Astrocyte of the spinal cord (primary cell): Measurements from ENCODE around the gene METTL24.
A peak's percentile ranks its signal among the peaks of the same experiment; 100 is the strongest.

Experiments
- DNase-seq: peaks from one replicate; pipeline ENCODE4 v3.0.0; 2011; ENCODE audit warnings: low read depth, low spot score
- H3K4me3 ChIP-seq: 2 replicates; pipeline ENCODE4 v1.5.1; 2011; ENCODE audit warnings: low read depth, mild to moderate bottlenecking, low read length, moderate library complexity
- CTCF ChIP-seq: IDR thresholded peaks from 2 replicates; pipeline ENCODE4 v1.5.1; 2012; ENCODE audit warnings: low read depth, mild to moderate bottlenecking, low read length, inconsistent platforms
- in situ Hi-C: cut with HindIII; loops from 2 replicates; pipeline ENCODE4 v1.10.0; 2017; ENCODE audit warnings: low sequenced_read_pairs

METTL24 gene

DNA sequence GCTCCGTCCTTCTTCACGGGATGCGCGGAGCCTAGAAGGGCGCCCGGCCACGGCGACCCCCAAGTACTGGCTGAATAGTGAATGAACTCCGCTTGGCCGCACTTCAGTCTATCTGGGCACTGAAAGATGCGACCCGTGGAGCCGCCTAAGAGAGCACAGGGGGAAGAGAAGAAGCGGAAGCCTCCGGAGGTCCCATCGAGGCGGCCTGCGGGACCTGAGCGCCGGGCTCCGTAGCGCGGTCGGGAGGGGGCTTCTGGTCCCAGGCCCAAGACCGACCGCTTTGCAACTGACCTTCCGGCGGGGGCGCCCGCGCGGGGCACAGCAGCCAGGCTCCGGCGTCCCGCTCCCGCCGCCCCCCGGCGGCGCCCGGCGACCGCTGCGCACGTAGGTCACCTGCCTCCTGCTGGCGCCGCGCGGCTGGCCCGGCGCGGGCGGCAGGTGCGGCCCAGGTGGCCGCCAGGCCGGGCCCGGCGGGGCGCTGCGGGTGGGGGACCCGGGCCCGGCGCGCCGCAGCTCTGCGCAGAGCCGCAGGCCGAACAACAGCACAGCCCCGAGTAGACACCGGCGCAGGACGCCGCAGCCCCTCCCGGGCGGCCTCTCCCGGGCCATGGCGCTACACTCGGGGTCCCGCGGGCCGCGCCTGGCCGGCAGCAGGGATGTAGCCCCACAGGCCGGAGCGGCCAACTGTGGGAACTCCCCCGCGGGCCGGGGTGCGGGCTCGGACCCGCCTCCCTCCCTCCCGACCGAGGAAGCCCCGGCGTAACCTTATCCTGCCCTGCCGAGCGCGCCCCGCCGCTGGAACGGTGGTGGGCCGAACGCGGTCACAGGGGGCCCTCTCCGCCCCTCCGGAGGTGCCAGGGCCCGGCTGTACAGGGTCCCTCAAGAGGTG, at the start of gene METTL24:
METTL24 (minus strand) TSS at position 686 of the 889 bp plus-strand sequence; CDS start at position 609, 77 bp downstream.
- in situ Hi-C loops, result no loop called here
- no peak for TF ChIP-seq CTCF
- H3K4me3 ChIP-seq, result peak within 1 kb of the TSS; percentile 22
- no peak for DNase-seq

DNA sequence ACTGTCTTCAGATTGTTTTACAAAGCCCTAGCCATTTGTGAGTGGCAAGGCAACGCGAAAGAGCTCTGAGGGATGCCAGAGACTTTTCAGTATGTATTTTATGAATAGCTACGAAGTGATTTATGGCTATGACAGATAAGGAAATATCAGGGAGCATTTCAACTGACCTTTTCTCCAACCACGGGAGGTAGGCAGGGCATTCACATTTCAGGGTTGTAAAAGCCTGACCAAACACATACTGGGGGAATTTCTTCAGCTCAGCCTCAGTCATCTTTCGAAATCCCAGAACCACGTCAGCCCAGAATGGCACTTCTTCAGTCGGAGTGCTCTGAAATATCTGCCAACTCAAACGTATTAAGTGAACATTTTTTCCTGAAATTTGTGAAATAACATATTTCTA, 46.5 kb upstream of the METTL24 start:
- in situ Hi-C loops, result no loop called here
- no peak overlapping the region for H3K4me3 ChIP-seq
- DNase-seq, result no peak
- TF ChIP-seq CTCF, result no peak

- H3K4me3 ChIP-seq, result no peak overlapping the region
- in situ Hi-C loops, result no loop called here
- TF ChIP-seq CTCF, result no peak
- no peak for DNase-seq
These were observed 43.5 kb upstream of the METTL24 start for GRCh38 chr6:110401585-110402176.

GRCh38 chr6:110400208-110400607, 42.1 kb upstream of the METTL24 start:
- in situ Hi-C loops, result no loop called here
- DNase-seq, result no peak
- H3K4me3 ChIP-seq, result no peak overlapping the region
- TF ChIP-seq CTCF, result no peak

- DNase-seq, result no peak
- peak overlapping the region; percentile 11 for H3K4me3 ChIP-seq
- in situ Hi-C loops, result no loop called here
- no peak for TF ChIP-seq CTCF
These were observed 41.3 kb upstream of the METTL24 start for GRCh38 chr6:110399219-110400071.

GRCh38 chr6:110398778-110399177, 40.6 kb upstream of the METTL24 start:
- in situ Hi-C loops, result no loop called here
- no peak overlapping the region for H3K4me3 ChIP-seq
- TF ChIP-seq CTCF, result no peak
- DNase-seq, result peak; percentile 31
